ENCODE results near the gene CDK5.
"Not testable (repeated sequence)": the region's sequence is repeated elsewhere in the genome, so short reads cannot be mapped to it uniquely, and the experiment has no call there.

Gene CDK5

DNA sequence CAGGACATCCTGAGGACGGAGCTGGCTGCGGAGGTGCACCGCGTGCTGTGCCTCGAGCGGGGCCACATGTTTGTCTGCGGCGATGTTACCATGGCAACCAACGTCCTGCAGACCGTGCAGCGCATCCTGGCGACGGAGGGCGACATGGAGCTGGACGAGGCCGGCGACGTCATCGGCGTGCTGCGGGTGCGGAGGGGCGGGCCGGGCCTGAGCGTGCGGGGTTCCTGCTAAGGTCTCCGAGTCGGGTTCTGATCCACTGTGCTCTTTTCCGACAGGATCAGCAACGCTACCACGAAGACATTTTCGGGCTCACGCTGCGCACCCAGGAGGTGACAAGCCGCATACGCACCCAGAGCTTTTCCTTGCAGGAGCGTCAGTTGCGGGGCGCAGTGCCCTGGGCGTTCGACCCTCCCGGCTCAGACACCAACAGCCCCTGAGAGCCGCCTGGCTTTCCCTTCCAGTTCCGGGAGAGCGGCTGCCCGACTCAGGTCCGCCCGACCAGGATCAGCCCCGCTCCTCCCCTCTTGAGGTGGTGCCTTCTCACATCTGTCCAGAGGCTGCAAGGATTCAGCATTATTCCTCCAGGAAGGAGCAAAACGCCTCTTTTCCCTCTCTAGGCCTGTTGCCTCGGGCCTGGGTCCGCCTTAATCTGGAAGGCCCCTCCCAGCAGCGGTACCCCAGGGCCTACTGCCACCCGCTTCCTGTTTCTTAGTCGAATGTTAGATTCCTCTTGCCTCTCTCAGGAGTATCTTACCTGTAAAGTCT lies 43.8 kb downstream of the CDK5 start:
- peak; percentile 84 for DNase-seq (ENCODE audit: low read depth)

DNA sequence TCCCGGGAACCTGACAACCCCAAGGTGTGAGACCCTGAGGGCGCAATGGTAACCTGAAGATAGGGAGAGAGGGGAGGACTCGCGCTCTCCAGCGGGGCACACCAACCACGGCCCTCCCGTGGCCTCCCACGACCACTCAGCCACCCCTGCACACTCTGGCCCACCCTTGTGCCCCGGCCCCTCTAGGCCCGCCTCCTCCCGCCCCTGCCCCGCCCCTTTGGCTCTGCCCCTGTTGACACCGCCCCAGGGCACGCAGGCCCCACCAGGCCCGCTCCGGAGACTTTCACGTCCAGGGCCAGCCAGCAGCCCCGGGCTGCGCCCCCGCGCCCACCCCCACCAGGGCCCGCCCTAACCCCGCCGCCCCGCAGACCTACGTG lies 44.4 kb downstream of the CDK5 start:
- DNase-seq (ENCODE audit: low read depth): no peak

- DNase-seq (ENCODE audit: low read depth): no peak
Observed at GRCh38 chr7:151012911-151013347, 44.8 kb downstream of the CDK5 start.

DNA sequence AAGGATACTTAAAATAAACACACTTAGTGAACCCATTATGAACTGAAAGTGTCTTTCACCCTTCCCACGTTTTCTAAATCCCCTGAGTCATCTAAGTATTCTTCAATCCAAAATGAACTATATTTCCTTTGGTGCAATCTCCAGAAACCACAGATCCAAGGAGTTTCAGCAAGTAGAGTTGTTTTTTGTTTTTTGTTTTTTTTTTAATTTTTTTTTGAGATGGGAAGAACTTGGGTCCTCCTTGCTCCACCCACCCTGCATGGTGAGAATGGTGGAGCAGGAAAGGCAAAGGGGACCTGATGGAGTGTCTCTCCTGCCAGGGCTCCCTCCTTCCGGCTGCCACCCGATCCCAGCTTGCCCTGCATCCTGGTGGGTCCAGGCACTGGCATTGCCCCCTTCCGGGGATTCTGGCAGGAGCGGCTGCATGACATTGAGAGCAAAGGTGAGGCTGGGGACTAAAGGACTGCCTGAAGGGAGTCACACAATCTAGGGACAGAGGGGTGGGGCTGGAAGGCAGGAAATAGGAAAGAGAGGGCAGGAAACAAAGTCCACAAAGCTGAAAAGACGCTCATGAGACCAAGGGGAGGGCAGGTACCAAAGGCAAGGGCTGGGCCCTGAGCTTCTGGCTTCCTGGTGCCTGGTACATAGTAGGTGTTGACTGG lies 45.5 kb downstream of the CDK5 start:
- DNase-seq (ENCODE audit: low read depth): no peak

DNA sequence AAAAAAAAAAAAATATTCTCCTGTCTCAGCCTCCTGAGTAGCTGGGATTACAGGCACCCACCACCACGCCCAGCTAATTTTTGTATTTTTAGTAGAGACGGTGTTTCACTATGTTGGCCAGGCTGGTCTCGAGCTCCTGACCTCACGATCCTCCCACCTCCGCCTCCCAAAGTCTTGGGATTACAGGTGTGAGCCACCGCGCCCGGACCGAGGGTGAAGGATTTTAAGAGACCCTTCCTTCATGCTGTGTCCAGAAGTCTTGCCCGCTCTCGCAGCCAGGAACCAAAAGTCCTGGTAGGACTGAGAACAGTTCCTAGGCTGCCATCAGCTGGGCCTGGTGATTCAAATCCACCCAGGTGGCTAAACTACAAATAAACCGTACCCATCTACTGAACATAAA lies 46.1 kb downstream of the CDK5 start:
- not testable (repeated sequence) for DNase-seq (ENCODE audit: low read depth)

- DNase-seq (ENCODE audit: low read depth): no peak
Observed at GRCh38 chr7:151011097-151011409, 46.6 kb downstream of the CDK5 start.

DNA sequence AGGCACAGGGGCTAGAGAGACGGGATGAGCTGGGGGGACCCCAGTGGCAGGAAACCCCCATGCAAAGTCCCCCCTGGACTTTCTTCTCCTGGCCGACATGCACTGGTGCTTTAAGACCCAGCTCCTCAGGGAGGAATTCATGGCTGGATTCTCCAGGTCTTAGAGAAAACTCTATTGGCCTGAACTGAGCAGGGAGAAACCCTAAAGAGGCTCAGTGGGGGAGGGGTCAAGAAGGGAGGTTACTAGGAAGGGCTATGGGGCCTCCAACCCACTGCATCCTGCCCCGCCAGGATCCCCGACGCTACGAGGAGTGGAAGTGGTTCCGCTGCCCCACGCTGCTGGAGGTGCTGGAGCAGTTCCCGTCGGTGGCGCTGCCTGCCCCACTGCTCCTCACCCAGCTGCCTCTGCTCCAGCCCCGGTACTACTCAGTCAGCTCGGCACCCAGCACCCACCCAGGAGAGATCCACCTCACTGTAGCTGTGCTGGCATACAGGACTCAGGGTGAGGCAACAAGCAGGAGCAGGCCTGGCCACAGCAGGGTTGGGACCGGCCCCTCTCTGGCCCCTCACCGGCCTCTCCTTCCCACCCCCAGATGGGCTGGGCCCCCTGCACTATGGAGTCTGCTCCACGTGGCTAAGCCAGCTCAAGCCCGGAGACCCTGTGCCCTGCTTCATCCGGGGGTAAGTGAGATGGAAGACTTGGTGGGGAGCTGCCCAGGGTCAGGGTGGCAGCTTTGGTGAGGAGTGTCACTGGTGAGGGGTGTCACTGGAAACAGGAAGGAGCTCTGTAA lies 47.2 kb downstream of the CDK5 start:
- no peak for DNase-seq (ENCODE audit: low read depth)

- no peak for DNase-seq (ENCODE audit: low read depth)
Observed at GRCh38 chr7:151010037-151010306, 47.7 kb downstream of the CDK5 start.

DNA sequence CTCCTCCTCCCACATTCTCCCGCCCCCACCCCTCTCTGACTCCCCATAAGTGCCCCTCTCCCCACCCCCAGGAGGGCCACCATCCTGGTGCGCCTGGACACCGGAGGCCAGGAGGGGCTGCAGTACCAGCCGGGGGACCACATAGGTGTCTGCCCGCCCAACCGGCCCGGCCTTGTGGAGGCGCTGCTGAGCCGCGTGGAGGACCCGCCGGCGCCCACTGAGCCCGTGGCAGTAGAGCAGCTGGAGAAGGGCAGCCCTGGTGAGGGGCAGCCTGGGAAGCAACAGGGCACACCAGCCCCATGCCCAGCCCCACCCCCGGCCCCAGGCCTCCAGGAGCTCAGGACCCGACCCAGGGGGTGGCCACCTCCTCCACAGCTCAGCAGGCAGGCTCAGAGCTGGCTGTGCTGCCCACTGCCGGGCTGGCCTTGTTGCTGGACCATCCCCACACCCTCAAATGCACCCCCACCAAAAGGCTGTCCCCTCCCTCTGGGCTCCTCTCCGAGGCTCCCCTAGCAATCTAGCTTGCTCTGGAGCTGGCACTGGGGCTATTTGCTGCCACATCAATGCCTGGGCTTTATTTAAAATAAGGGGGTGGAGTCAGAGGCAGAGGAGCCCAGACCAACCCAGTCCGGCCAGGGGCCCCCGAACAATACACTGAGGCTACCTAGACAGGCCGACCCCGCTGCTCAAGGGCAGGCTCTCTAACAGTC lies 48.2 kb downstream of the CDK5 start:
- no peak for DNase-seq (ENCODE audit: low read depth)

- DNase-seq (ENCODE audit: low read depth): peak; percentile 86
Observed at GRCh38 chr7:151008511-151009323, 49.0 kb downstream of the CDK5 start.

- DNase-seq (ENCODE audit: low read depth): no peak
Observed at GRCh38 chr7:151008143-151008510, 49.6 kb downstream of the CDK5 start.

DNA sequence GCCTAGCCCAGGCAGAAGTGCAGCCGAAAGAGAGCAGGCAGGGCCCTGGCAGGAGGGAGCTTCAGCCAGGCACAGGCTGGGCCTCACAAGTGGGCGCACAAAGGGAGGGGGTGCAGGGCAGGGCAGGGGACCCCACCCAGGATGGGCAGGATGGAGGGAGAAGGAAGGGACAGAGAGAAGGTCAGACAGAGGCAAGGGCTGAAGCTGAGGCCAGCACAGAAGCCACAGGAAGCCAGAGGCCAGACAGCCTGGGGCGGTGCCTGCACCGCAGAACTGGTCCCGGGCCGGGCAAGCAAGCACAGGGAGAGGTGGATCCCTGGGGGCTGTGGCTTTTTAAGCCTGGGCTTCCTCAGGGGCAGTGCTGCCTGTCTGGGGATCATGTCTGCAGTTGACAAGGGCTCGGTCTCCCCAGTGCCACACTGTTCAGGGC lies 50.2 kb downstream of the CDK5 start:
- no peak for DNase-seq (ENCODE audit: low read depth)

GRCh38 chr7:151006590-151007300 lies 51.0 kb downstream of the CDK5 start:
- no peak for DNase-seq (ENCODE audit: low read depth)

GRCh38 chr7:151005566-151005965 lies 52.1 kb downstream of the CDK5 start:
- DNase-seq (ENCODE audit: low read depth): no peak

Measured in activated T-cell treated with anti-CD3 and anti-CD28 coated beads for 48 hours (primary cell).